Measurements from ENCODE around the gene VTI1B.

The VTI1B gene

DNA sequence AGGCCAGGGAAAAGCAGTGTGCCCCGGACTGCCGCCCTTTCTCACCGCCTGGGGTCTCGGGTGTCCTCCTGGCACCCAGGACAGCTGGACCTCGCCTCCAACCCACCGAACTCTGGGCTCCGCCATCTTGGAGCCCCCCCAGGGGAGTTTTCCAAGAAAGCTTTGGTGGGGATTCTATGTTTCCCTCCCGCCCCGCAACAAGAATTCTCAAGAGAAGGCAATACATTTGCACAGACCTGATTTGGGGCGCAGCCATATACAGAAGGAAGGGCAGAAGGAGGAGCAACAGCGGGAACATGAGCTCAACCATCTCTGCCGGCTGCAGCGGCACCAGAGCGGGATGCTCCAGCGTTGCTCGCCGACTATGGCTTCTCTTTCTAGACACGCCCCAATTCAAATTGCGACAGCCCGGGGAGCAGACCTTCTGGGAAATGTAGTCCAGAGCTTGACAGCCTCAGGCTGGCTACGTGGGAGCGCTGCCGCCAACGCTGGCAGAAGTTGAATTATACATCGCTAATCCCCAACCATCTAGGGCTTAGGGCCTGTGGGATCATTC, 21.0 kb upstream of the VTI1B start, which contains the start of gene RDH11:
Gene RDH11, minus strand, starts transcription at position 371 of the 556 bp plus-strand sequence. Its CDS starts 61 bp downstream, at position 310.
- H3K27ac ChIP-seq (replicated peaks) = no peak within 1 kb of the TSS
- H3K27me3 ChIP-seq (ENCODE audit: insufficient read depth, poor library complexity, severe bottlenecking) = no peaks in the 10 kb centered on the region
- peak; percentile 51 to 88 for DNase-seq (ENCODE audit: low read depth in 1 of 2, low spot score in 1 of 2)
- 0 out of 2 replicates have a peak, but pooled peaks have one; percentile 44 for TF ChIP-seq POLR2AphosphoS5 (IDR thresholded peaks at IDR 0.05; ENCODE audit: low read depth)
- TF ChIP-seq SPI1 (IDR thresholded peaks at IDR 0.05; ENCODE audit: borderline replicate concordance, low read depth) = no peak
- TF ChIP-seq, protein P1, sequence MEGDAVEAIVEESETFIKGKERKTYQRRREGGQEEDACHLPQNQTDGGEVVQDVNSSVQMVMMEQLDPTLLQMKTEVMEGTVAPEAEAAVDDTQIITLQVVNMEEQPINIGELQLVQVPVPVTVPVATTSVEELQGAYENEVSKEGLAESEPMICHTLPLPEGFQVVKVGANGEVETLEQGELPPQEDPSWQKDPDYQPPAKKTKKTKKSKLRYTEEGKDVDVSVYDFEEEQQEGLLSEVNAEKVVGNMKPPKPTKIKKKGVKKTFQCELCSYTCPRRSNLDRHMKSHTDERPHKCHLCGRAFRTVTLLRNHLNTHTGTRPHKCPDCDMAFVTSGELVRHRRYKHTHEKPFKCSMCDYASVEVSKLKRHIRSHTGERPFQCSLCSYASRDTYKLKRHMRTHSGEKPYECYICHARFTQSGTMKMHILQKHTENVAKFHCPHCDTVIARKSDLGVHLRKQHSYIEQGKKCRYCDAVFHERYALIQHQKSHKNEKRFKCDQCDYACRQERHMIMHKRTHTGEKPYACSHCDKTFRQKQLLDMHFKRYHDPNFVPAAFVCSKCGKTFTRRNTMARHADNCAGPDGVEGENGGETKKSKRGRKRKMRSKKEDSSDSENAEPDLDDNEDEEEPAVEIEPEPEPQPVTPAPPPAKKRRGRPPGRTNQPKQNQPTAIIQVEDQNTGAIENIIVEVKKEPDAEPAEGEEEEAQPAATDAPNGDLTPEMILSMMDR (IDR thresholded peaks at IDR 0.05; ENCODE audit: insufficient read depth, low read length) = no peak
- TF ChIP-seq GABPA (IDR thresholded peaks at IDR 0.05; ENCODE audit: low read depth) = no peak
- peak within 1 kb of the TSS; percentile 77 for H3K4me3 ChIP-seq (replicated peaks; ENCODE audit: insufficient read depth, low read length)

DNA sequence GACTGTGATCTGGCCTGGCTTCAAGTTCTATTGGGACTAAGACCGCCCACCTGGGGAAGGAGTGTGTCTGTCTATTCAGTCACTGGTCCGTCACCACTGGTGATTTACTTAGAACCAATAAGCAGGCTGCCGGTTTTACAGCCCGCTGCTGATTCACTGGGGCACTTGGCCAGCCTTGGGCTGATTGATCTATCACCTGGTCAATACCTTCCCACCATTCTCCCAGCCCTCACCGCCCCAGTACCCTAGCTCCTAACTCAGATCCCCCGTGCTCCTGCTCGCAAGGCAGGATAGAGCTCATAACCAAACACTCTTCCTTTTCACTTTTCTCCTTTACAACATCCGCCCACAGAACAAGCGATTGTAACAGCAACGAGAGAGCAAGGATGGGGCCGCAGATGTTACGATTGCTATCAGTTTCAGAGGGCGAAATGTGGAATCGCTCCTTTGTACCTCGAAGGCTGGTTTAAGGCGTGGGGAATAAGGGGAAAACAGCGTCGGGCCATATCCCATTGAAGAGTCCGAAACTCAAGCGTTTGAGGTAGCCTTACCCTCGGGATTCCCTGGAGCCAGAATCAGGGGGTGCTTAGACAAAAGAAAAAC, 20.5 kb upstream of the VTI1B start:
- H3K27ac ChIP-seq (replicated peaks) = no peak overlapping the region
- H3K4me3 ChIP-seq (replicated peaks; ENCODE audit: insufficient read depth, low read length) = peak overlapping the region; percentile 77
- DNase-seq (ENCODE audit: low read depth in 1 of 2, low spot score in 1 of 2) = peak in 1 of 2 experiments; percentile 15
- no peaks in the 10 kb centered on the region for H3K27me3 ChIP-seq (ENCODE audit: insufficient read depth, poor library complexity, severe bottlenecking)
- no peak for TF ChIP-seq GABPA (IDR thresholded peaks at IDR 0.05; ENCODE audit: low read depth)

DNA sequence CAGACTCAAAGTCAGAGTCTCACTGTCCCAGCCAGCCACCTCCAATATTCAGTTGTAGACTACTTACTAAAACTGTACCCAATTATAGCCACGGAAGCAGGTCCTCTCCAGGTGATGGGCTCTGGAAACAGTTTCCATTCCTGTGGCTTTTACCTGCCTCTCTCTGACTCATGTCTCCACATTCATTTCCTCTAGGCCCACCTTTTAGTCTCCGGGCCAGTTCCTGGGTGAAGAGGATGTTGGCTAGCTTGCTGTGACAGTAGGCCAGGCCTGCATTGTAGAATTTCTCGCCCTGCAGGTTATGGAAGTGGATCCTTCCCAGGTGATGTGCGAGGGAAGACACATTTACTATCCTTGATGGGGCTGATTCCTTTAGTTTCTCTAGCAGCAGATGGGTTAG, 15.6 kb upstream of the VTI1B start:
- TF ChIP-seq POLR2AphosphoS5 (IDR thresholded peaks at IDR 0.05; ENCODE audit: low read depth) (no peak), SPI1 (IDR thresholded peaks at IDR 0.05; ENCODE audit: borderline replicate concordance, low read depth) (no peak)
- Histone ChIP-seq H3K27me3 (ENCODE audit: insufficient read depth, poor library complexity, severe bottlenecking) (no peaks in the 10 kb centered on the region), H3K4me3 (replicated peaks; ENCODE audit: insufficient read depth, low read length) (no peak overlapping the region), H3K27ac (replicated peaks) (no peak overlapping the region)
- no peak for DNase-seq (ENCODE audit: low read depth in 1 of 2, low spot score in 1 of 2)

DNA sequence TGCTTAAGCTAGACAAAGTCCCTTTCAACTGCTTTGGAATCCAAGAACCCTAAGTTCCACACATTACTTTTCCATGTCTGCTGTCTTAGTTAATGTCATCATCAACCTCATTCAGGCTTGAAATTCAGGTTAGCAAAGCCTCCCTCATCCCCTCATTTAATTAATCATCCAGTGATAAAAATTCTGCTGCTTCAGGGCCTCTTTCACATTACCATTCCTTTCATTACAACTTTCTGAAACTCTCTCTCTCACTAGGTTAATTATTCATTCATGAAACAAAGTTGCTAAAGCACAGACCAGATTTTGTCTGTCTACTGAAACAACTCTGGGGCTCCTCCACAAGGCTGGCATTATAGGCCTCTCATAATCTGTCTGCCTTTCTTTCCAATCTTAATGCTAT, 9.4 kb upstream of the VTI1B start:
- Histone ChIP-seq H3K27me3 (ENCODE audit: insufficient read depth, poor library complexity, severe bottlenecking) (no peaks in the 10 kb centered on the region), H3K4me3 (replicated peaks; ENCODE audit: insufficient read depth, low read length) (no peak overlapping the region), H3K27ac (replicated peaks) (no peak overlapping the region)
- TF ChIP-seq, protein P2, sequence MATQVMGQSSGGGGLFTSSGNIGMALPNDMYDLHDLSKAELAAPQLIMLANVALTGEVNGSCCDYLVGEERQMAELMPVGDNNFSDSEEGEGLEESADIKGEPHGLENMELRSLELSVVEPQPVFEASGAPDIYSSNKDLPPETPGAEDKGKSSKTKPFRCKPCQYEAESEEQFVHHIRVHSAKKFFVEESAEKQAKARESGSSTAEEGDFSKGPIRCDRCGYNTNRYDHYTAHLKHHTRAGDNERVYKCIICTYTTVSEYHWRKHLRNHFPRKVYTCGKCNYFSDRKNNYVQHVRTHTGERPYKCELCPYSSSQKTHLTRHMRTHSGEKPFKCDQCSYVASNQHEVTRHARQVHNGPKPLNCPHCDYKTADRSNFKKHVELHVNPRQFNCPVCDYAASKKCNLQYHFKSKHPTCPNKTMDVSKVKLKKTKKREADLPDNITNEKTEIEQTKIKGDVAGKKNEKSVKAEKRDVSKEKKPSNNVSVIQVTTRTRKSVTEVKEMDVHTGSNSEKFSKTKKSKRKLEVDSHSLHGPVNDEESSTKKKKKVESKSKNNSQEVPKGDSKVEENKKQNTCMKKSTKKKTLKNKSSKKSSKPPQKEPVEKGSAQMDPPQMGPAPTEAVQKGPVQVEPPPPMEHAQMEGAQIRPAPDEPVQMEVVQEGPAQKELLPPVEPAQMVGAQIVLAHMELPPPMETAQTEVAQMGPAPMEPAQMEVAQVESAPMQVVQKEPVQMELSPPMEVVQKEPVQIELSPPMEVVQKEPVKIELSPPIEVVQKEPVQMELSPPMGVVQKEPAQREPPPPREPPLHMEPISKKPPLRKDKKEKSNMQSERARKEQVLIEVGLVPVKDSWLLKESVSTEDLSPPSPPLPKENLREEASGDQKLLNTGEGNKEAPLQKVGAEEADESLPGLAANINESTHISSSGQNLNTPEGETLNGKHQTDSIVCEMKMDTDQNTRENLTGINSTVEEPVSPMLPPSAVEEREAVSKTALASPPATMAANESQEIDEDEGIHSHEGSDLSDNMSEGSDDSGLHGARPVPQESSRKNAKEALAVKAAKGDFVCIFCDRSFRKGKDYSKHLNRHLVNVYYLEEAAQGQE (IDR thresholded peaks at IDR 0.05; ENCODE audit: insufficient replicate concordance, low read depth) = no peak
- TF ChIP-seq POLR2AphosphoS5 (IDR thresholded peaks at IDR 0.05; ENCODE audit: low read depth) (no peak), GABPA (IDR thresholded peaks at IDR 0.05; ENCODE audit: low read depth) (no peak), SPI1 (IDR thresholded peaks at IDR 0.05; ENCODE audit: borderline replicate concordance, low read depth) (no peak)
- TF ChIP-seq, protein P1 (IDR thresholded peaks at IDR 0.05; ENCODE audit: insufficient read depth, low read length) = no peak
- DNase-seq (ENCODE audit: low read depth in 1 of 2, low spot score in 1 of 2) = no peak

DNA sequence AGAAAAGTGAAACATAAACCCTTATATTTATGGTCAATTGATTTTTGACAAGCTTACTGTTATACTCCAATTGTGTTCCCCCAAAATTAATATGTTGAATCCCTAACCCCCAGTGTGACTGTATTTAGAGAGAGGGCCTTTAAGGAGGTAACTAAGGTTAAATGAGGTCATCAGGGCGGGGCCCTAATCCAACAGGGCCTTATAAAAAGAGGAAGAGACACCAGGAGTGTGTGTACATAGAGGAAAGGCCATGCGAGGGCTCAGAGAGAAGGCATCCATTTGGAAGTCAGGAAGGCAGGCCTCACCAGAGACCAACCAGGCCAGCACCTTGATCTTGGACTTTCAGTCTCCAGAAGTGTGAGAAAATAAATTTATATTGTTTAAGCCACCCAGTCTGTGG, 6.5 kb upstream of the VTI1B start:
- DNase-seq (ENCODE audit: low read depth in 1 of 2, low spot score in 1 of 2) = peak in 1 of 2 experiments; percentile 61
- TF ChIP-seq, protein P2 (IDR thresholded peaks at IDR 0.05; ENCODE audit: insufficient replicate concordance, low read depth) = no peak
- TF ChIP-seq POLR2AphosphoS5 (IDR thresholded peaks at IDR 0.05; ENCODE audit: low read depth) = no peak
- TF ChIP-seq SPI1 (IDR thresholded peaks at IDR 0.05; ENCODE audit: borderline replicate concordance, low read depth) = peak; percentile 87; the same call in 1 of the 2 replicates
- TF ChIP-seq GABPA (IDR thresholded peaks at IDR 0.05; ENCODE audit: low read depth) = no peak
- TF ChIP-seq, protein P1 (IDR thresholded peaks at IDR 0.05; ENCODE audit: insufficient read depth, low read length) = no peak
- no peaks in the 10 kb centered on the region for H3K27me3 ChIP-seq (ENCODE audit: insufficient read depth, poor library complexity, severe bottlenecking)
- peak overlapping the region; percentile 55 for H3K27ac ChIP-seq (replicated peaks)
- H3K4me3 ChIP-seq (replicated peaks; ENCODE audit: insufficient read depth, low read length) = no peak overlapping the region
